ENCODE measurements around the gene MRE11. TPM values are rescaled to one million over a fixed set of nuclear protein-coding genes. Genes with fewer than 3 reads are reported as not detected.

MRE11 gene
- total RNA-seq, 1 donor from 2014 or later: 17.4 TPM

- ATAC-seq (no peak), DNase-seq (no peak)
- intact Hi-C loops (cut with DNase I): no loop called here
- Histone ChIP-seq H3K27ac (no peak overlapping the region), H3K36me3 (peaks cover 27% of the 10 kb centered on the region), H3K27me3 (no peaks in the 10 kb centered on the region), H3K4me3 (no peak overlapping the region), H3K9me3 (no peaks in the 10 kb centered on the region), H3K4me1 (no peaks in the 10 kb centered on the region)
- TF ChIP-seq CTCF (IDR thresholded peaks at IDR 0.05): peak; percentile 49
Measured at GRCh38 chr11:94417386-94417987, 76.2 kb downstream of the MRE11 start.

- H3K9me3 ChIP-seq: no peaks in the 10 kb centered on the region
- TF ChIP-seq CTCF (IDR thresholded peaks at IDR 0.05): no peak
- H3K36me3 ChIP-seq: no peaks in the 10 kb centered on the region
- ATAC-seq: no peak
- H3K27me3 ChIP-seq: peaks cover 24% of the 10 kb centered on the region
- no peak overlapping the region for H3K4me3 ChIP-seq
- H3K27ac ChIP-seq: no peak overlapping the region
- intact Hi-C loops (cut with DNase I): no loop called here
- no peak for DNase-seq
- peaks cover 5% of the 10 kb centered on the region for H3K4me1 ChIP-seq
Measured at GRCh38 chr11:94405062-94405833, 88.4 kb downstream of the MRE11 start.

GRCh38 chr11:94402355-94402754, 91.3 kb downstream of the MRE11 start:
- no peak for DNase-seq
- no peak for ATAC-seq
- intact Hi-C loops (cut with DNase I): no loop called here
- H3K36me3 ChIP-seq: no peaks in the 10 kb centered on the region
- no peak for TF ChIP-seq CTCF (IDR thresholded peaks at IDR 0.05)
- H3K4me3 ChIP-seq: no peak overlapping the region
- peaks cover 38% of the 10 kb centered on the region for H3K27me3 ChIP-seq
- H3K4me1 ChIP-seq: peaks cover 5% of the 10 kb centered on the region
- no peaks in the 10 kb centered on the region for H3K9me3 ChIP-seq
- H3K27ac ChIP-seq: no peak overlapping the region

GRCh38 chr11:94401773-94402265, 91.8 kb downstream of the MRE11 start:
- ATAC-seq (no peak), DNase-seq (no peak)
- peaks cover 5% of the 10 kb centered on the region for H3K4me1 ChIP-seq
- TF ChIP-seq CTCF (IDR thresholded peaks at IDR 0.05): no peak
- intact Hi-C loops (cut with DNase I): no loop called here
- peaks cover 38% of the 10 kb centered on the region for H3K27me3 ChIP-seq
- no peaks in the 10 kb centered on the region for H3K9me3 ChIP-seq
- H3K36me3 ChIP-seq: no peaks in the 10 kb centered on the region
- no peak overlapping the region for H3K4me3 ChIP-seq
- no peak overlapping the region for H3K27ac ChIP-seq

- intact Hi-C loops (cut with DNase I): no loop called here
- Histone ChIP-seq H3K36me3 (no peaks in the 10 kb centered on the region), H3K27ac (no peak within 1 kb of the TSS), H3K4me3 (no peak within 1 kb of the TSS), H3K9me3 (no peaks in the 10 kb centered on the region), H3K27me3 (peaks cover 38% of the 10 kb centered on the region), H3K4me1 (peaks cover 5% of the 10 kb centered on the region)
- ATAC-seq: peak; percentile 32
- no peak for DNase-seq
- TF ChIP-seq CTCF (IDR thresholded peaks at IDR 0.05): no peak
Measured at GRCh38 chr11:94400839-94401772, 92.5 kb downstream of the MRE11 start, which contains the start of gene GPR83. TSS of gene GPR83 (minus strand) at chr11:94401419. CDS start at chr11:94401247, 172 bp downstream.

All from upper lobe of right lung (tissue), 1 donor.